Measurements from ENCODE around the gene ANKRD60. TPM values are rescaled to one million over a fixed set of nuclear protein-coding genes. Genes with fewer than 3 reads are reported as not detected.

ANKRD60 gene
- not detected for total RNA-seq

GRCh38 chr20:58228484-58229197 lies at the start of gene ANKRD60:
ANKRD60 (minus strand) TSS chr20:58228653; CDS start chr20:58228653, 0 bp downstream.
- Histone ChIP-seq H3K27ac (no peak within 1 kb of the TSS), H3K36me3 (no peaks in the 10 kb centered on the region), H3K4me3 (peak within 1 kb of the TSS in 2 of 3 donors; percentile 12 to 47), H3K9me3 (no peaks in the 10 kb centered on the region), H3K27me3 (peaks cover 2 to 45% of the 10 kb centered on the region in 2 donors), H3K4me1 (no peaks in the 10 kb centered on the region)
- no peak for DNase-seq (ENCODE audit: low spot score in 2 of 2)
- intact Hi-C loops (cut with DNase I; ENCODE audit: low total_unique reads) = no loop called here
- no peak for TF ChIP-seq POLR2A (IDR thresholded peaks at IDR 0.05)
- no peak for TF ChIP-seq CTCF (IDR thresholded peaks at IDR 0.05)
- no peak for TF ChIP-seq POLR2AphosphoS5 (IDR thresholded peaks at IDR 0.05)

- H3K27ac ChIP-seq = no peak overlapping the region
- intact Hi-C loops (cut with DNase I; ENCODE audit: low total_unique reads) = no loop called here
- DNase-seq (ENCODE audit: low spot score in 2 of 2) = no peak
- no peaks in the 10 kb centered on the region for H3K27me3 ChIP-seq
- no peak for TF ChIP-seq CTCF (IDR thresholded peaks at IDR 0.05)
- no peak for TF ChIP-seq POLR2A (IDR thresholded peaks at IDR 0.05)
- TF ChIP-seq POLR2AphosphoS5 (IDR thresholded peaks at IDR 0.05) = no peak
- H3K9me3 ChIP-seq = no peaks in the 10 kb centered on the region
- no peaks in the 10 kb centered on the region for H3K4me1 ChIP-seq
- no peaks in the 10 kb centered on the region for H3K36me3 ChIP-seq
- no peak overlapping the region for H3K4me3 ChIP-seq
Observed at GRCh38 chr20:58277578-58278472, 49.4 kb upstream of the ANKRD60 start.

GRCh38 chr20:58277107-58277506 lies 48.7 kb upstream of the ANKRD60 start:
- no peaks in the 10 kb centered on the region for H3K4me1 ChIP-seq
- no peaks in the 10 kb centered on the region for H3K27me3 ChIP-seq
- H3K9me3 ChIP-seq = no peaks in the 10 kb centered on the region
- no peak overlapping the region for H3K4me3 ChIP-seq
- intact Hi-C loops (cut with DNase I; ENCODE audit: low total_unique reads) = no loop called here
- no peaks in the 10 kb centered on the region for H3K36me3 ChIP-seq
- DNase-seq (ENCODE audit: low spot score in 2 of 2) = no peak
- H3K27ac ChIP-seq = no peak overlapping the region
- no peak for TF ChIP-seq POLR2A (IDR thresholded peaks at IDR 0.05)
- no peak for TF ChIP-seq CTCF (IDR thresholded peaks at IDR 0.05)
- no peak for TF ChIP-seq POLR2AphosphoS5 (IDR thresholded peaks at IDR 0.05)

GRCh38 chr20:58274384-58274783 lies 45.9 kb upstream of the ANKRD60 start:
- TF ChIP-seq CTCF (IDR thresholded peaks at IDR 0.05) = no peak
- TF ChIP-seq POLR2AphosphoS5 (IDR thresholded peaks at IDR 0.05) = no peak
- no peak for TF ChIP-seq POLR2A (IDR thresholded peaks at IDR 0.05)
- intact Hi-C loops (cut with DNase I; ENCODE audit: low total_unique reads) = no loop called here
- no peak overlapping the region for H3K4me3 ChIP-seq
- no peaks in the 10 kb centered on the region for H3K9me3 ChIP-seq
- no peaks in the 10 kb centered on the region for H3K36me3 ChIP-seq
- H3K27me3 ChIP-seq = no peaks in the 10 kb centered on the region
- no peak for DNase-seq (ENCODE audit: low spot score in 2 of 2)
- no peak overlapping the region for H3K27ac ChIP-seq
- no peaks in the 10 kb centered on the region for H3K4me1 ChIP-seq

Measured in breast epithelium (tissue), 4 donors.